D341Med (cell line): ENCODE measurements around the gene TOM1.
"Not testable (repeated sequence)": the region's sequence is repeated elsewhere in the genome, so short reads cannot be mapped to it uniquely, and the experiment has no call there.

ENCODE experiments used
- DNase-seq: peaks from one replicate; pipeline ENCODE4 v3.0.0; 2012; ENCODE audit warnings: low spot score

The TOM1 gene

GRCh38 chr22:35346596-35347220 lies 47.0 kb downstream of the TOM1 start:
- DNase-seq: no peak

DNA sequence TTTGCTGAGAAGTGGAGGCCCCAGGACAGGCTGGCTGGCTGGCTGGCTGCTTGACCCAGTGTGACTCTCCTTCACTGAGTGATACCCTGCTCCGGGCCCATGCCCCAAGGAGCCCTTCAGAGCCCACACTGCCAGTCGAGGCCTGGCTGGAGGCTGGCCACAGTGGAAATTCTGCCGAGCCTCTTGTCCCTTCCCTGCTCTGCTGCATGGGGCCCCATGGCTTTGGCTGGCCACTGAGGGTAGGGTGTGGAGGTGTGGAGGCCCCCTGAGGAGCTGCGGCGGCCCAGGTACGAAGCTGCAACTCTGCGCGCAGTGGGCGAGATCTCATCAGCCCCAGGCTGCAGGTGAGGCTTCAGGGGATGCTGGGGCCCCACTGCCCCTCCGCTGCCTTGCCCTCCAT lies 47.8 kb downstream of the TOM1 start:
- peak; percentile 20 for DNase-seq

- peak; percentile 13 for DNase-seq
Measured at GRCh38 chr22:35348026-35348590, 48.4 kb downstream of the TOM1 start.

- DNase-seq: peak; percentile 23
Measured at GRCh38 chr22:35348703-35349102, 49.0 kb downstream of the TOM1 start.

- DNase-seq: no peak
Measured at GRCh38 chr22:35349368-35349703, 49.6 kb downstream of the TOM1 start.

GRCh38 chr22:35349704-35350538 lies 50.2 kb downstream of the TOM1 start:
- DNase-seq: peak; percentile 64

DNA sequence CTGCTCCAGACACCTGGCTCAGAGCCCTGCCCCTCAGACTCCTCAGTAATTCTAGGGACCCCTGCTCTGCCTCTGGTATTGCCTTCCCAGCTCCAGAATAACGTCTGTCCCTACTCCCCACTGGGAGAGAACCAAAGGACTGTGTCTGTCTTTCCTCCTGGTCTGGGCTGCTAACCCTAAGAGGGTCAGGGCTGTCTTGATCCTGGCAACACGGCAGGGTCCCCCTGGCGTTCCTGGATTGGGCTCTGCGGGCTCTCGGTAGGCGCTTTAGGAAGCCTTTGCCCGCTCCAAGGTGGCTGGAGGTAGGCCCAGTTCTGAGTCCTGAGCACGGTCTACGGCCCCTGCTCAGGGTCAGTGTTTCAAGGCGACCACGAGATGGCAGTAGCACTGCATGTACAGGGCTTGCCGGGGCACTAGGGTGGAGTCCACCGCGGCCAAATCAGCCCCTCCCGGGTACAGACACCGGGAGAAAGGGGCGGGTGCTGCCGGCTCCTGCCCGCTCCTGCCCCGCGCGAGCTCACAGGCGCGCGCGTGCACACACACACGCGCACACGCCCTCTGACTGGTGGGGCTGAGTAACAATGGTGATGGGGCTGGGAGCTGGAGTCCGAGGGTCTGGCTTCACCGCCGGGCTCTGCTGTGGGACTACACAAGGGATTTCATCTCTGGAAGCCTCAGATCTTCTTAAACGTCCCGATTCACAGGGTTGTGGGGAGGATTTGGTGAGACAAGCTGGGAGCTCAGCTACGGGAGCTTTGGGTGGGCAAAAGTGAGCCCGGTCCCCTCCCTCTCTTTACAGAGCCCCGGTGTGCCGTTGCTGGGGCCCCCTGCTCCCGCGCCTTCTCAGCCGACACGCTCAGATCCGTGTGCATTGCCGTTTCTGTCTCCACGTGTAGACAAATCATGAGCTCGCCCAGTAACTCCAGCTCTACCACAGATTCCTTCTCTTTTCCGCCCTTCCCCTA lies 51.1 kb downstream of the TOM1 start:
- peak; percentile 96 for DNase-seq

DNA sequence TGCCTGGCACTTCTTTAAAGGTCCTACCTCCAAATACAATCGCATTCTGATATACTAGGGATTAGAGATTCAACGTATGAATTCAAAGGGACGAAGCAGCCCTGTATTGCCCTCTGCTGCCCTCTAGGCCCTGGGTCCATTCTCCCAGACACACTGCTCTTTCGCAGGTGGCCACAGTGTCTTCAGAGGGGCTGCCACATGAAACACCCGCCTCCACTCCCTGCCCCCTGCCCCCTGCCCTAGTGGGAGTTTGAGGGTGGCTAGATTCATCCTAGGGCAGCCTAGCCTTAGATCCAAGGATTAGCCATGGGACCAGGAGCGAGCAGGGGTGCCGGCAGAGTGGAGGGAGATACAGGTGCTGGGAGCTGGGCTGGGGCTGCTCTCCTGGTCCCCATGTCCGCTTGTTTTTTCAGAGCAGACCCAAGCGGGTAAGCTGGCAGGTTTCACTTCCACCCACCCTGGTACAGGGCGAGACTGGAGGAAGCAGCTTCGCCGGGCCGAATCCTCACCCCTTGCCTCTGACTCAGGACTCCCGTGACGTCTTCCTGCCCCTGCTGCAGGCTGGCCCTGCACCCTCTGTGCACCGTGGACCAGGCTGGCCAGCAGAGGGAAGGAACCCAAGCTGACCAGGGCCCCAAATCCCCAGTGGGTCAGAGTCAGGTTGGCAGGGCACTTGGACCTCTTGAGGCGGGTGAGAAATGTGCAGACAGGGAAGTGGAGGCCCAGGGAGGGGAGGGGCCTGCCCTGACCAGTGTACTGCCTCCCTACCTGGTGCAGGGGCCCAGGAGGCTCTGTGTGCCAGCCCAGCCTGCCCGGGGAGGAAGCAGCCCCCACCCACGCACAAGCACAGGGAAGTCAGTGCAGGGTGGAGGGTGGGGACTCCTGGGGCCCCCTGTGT lies 52.8 kb downstream of the TOM1 start:
- DNase-seq: peak; percentile 39

GRCh38 chr22:35353318-35353717 lies 53.6 kb downstream of the TOM1 start:
- DNase-seq: no peak

DNA sequence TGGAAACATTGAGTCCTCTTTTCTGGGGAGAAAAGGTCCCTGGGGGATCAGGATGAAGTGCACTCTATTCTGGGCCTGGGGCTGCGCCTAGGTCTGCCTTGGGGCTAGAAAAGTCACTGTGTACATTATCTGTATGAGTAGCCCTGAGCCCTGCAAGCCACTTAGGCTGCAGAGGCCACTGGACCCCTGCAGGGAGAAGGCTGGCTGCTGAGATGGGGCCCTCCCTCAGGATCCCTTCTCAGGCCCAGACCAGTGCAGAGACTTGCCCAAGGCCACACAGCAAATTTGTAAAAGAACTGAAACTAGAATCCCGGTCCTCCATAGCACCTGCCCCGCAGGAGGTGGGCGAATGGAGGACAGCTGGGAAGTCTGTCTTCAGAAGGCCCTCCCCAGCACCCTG lies 54.4 kb downstream of the TOM1 start:
- DNase-seq: no peak

DNA sequence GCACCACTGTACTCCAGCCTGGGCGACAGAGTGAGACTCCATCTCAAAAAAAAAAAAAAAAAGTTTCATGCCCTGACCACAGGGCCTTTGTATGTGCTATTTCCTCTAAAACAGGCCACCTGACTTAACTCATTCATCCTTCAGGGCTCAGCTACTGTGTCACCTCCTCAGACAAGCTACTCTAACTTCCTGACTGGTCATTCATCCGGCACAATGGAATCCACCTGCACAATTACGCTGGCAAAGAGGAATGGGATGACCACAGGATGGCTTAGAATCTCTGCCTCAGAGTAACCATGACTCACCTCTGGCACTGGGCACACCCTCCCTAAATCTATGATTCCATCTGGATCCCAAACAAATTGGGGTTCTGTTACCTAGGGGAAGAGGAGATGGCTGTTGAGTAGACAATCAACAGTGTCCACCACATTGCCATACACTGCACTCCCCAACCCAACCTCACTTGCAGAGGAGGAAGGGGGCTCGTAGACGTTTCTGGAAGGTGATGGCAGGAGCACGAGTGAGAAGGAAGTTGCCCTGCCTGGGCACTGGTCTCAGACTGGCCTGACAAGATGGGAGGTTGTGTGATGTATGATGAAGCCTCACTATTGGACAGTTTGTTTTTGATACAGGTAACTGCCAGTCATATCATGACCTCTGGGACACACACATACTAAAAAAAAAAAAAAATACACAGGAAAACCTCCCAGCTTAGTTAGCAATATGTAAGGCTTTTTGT lies 58.4 kb downstream of the TOM1 start:
- no peak for DNase-seq

GRCh38 chr22:35359380-35360065 lies 59.8 kb downstream of the TOM1 start:
- DNase-seq: no peak

DNA sequence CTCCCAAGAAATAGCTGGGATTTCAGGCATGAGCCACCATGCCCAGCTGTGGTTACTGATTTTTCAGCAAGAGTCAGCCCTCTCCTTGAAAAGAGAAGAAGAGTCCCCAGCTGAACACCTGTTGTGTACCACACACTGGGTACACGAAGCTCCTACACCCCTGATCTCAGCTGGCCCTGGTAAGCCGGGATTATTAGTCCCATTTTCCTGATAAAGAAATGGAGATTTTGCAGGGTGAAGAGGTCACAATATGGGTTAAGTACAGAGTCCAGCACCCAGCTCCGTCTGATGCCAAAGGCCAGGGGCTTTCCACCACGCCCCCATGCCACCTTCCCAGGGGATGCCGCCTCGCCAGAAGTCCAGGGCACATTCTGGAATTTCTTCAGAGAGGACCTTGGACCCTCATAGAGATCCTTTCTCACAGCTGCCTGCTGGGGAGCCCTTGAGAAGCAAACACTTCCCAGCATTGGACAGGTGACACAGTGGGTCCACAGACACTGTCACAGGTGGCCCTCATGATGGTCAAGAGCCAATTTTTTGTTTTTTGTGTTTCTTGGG lies 61.4 kb downstream of the TOM1 start:
- DNase-seq: no peak

GRCh38 chr22:35363566-35364086 lies 63.9 kb downstream of the TOM1 start:
- DNase-seq: no peak

DNA sequence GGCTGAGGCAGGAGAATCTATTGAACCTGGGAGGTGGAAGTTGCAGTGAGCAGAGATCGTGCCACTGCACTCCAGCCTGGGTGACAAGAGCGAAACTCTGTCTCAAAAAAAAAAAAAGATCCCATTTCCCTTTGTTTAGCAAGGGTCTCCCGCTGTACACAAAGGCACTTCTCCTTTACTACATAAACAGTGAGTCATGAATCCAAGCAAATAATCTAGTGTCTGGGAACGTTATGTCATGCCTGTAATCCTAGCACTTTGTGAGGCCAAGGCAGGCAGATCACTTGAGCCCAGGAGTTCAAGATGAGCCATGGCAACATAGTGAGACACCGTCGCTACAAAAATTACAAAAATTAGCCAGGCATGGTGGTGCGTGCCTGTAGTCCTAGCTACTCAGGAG lies 64.5 kb downstream of the TOM1 start:
- not testable (repeated sequence) for DNase-seq

DNA sequence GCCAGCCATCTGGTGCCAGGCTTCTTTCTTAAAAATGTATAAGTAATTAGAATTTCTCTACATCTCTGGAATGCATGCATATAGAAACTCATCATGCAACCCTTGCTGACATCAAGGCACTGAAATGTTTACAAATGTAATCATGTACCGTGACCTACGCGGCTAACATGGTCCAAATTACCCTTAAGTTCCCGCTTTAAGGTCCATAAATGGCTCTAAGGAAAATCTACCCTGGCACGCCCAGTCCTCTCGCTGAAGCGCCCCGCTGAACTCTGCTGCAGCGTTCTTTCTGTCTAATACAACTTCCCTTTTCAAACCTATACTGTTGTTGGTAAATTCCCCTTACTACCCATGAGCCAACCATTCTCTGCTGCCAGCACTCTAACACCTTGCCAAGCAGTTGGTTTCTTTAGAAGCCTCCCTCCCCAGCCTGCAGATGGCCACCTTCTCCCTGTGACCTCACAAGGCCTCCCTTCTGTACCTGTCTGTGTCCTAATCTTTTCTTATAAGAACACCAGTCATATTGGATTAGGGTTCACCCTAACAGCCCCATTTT lies 67.7 kb downstream of the TOM1 start:
- no peak for DNase-seq

DNA sequence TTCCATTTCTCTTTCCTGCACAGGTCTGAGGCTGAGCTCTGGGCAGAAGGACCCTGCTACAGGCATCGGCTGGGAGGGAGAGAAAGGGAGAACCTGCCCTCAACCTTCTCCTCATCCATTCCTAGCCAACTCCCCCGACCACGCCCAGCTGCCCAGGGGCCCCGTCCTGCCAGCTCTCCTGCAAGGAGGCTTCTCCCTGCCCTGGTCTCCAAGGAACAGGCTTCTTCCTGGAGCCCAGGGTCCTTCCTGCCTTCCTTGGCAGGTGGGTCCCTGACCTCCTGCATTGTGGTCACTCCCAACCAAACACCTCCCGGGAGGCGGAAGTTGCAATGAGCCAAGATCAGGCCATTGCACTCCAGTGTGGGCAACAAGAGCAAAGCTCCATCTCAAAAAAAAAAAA lies 68.7 kb downstream of the TOM1 start:
- DNase-seq: no peak

GRCh38 chr22:35369996-35370395 lies 70.3 kb downstream of the TOM1 start:
- DNase-seq: no peak

DNA sequence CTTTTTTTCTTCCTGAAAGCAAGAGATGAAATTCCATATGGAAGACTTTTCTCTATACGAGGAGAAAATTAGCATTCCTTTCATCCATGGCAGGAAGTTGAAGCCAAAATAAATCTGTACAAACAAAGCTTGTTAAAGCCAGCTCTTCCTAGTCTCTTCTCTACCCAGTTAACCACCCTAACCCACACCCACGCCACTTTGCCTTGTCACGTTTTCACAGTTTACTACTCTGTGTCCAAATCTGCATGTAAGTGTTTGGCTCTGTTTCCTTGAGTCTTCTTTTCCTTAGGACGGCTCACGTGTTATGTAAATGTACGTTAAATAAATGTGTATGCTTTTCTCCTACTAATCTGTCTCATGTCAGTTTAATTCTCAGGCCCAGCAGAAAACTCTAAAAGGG lies 74.1 kb downstream of the TOM1 start:
- no peak for DNase-seq
